Measurements from ENCODE around the gene ROR2.

GRCh38 chr9:91812191-91812590 lies 137.8 kb downstream of the ROR2 start:
- TF ChIP-seq CTCF (conservative IDR thresholded peaks at IDR 0.05; ENCODE audit: low read length) (no peak), EZH2phosphoT487 (IDR thresholded peaks at IDR 0.05; ENCODE audit: borderline replicate concordance) (no peak)
